ENCODE measurements around the gene IRX5.

IRX5 gene

GRCh38 chr16:54926166-54926838, 4.4 kb upstream of the IRX5 start:
- ATAC-seq, result no peak
- TF ChIP-seq TSHZ2 (CRISPR knock-in tag; IDR thresholded peaks at IDR 0.05) (no peak), TCF4 (CRISPR knock-in tag; IDR thresholded peaks at IDR 0.05; ENCODE audit: borderline replicate concordance) (no peak), GLIS3 (CRISPR knock-in tag; IDR thresholded peaks at IDR 0.05) (no peak), OSR1 (CRISPR knock-in tag; IDR thresholded peaks at IDR 0.05) (no peak)

GRCh38 chr16:54927125-54928015, 3.3 kb upstream of the IRX5 start:
- TF ChIP-seq TCF4 (CRISPR knock-in tag; IDR thresholded peaks at IDR 0.05; ENCODE audit: borderline replicate concordance) (peak; percentile 50; the same call in 1 of the 2 replicates), PATZ1 (CRISPR knock-in tag; IDR thresholded peaks at IDR 0.05; ENCODE audit: borderline replicate concordance) (no peak)
- no peak for ATAC-seq

- TF ChIP-seq SNAI2 (CRISPR knock-in tag; IDR thresholded peaks at IDR 0.05), result no peak
- TF ChIP-seq ZFP3 (CRISPR knock-in tag; IDR thresholded peaks at IDR 0.05), result no peak
- no peak for TF ChIP-seq ZNF565 (CRISPR knock-in tag; conservative IDR thresholded peaks at IDR 0.05; ENCODE audit: low read depth)
- no peak for TF ChIP-seq ZC3H10 (CRISPR knock-in tag; IDR thresholded peaks at IDR 0.05)
- TF ChIP-seq RARB (CRISPR knock-in tag; IDR thresholded peaks at IDR 0.05), result no peak
- no peak for TF ChIP-seq PATZ1 (CRISPR knock-in tag; IDR thresholded peaks at IDR 0.05; ENCODE audit: borderline replicate concordance)
- TF ChIP-seq ARNTL (CRISPR knock-in tag; IDR thresholded peaks at IDR 0.05; ENCODE audit: borderline replicate concordance, low read depth), result no peak
- no peak for TF ChIP-seq CSDC2 (CRISPR knock-in tag; IDR thresholded peaks at IDR 0.05)
- no peak for TF ChIP-seq ZNF70 (CRISPR knock-in tag; IDR thresholded peaks at IDR 0.05)
- no peak for TF ChIP-seq TOX (CRISPR knock-in tag; IDR thresholded peaks at IDR 0.05; ENCODE audit: borderline replicate concordance)
- TF ChIP-seq ZFP30 (CRISPR knock-in tag; IDR thresholded peaks at IDR 0.05), result no peak
- no peak for TF ChIP-seq TSHZ2 (CRISPR knock-in tag; IDR thresholded peaks at IDR 0.05)
- TF ChIP-seq PPARA (CRISPR knock-in tag; IDR thresholded peaks at IDR 0.05; ENCODE audit: borderline replicate concordance), result no peak
- no peak for ATAC-seq
Observed at GRCh38 chr16:54928016-54928356, 2.7 kb upstream of the IRX5 start.
